HG03439 (cell line): ENCODE measurements around the gene KRT82.

ENCODE experiments used
- ATAC-seq: cut with Tn5 transposase; IDR thresholded peaks from one replicate; pipeline ENCODE4 v1.9.1; 2021; ENCODE audit warnings: mild to moderate bottlenecking, moderate library complexity; ENCODE audit not compliant: unreplicated experiment

KRT82 gene

GRCh38 chr12:52363111-52363679, 42.9 kb downstream of the KRT82 start:
- ATAC-seq: no peak

DNA sequence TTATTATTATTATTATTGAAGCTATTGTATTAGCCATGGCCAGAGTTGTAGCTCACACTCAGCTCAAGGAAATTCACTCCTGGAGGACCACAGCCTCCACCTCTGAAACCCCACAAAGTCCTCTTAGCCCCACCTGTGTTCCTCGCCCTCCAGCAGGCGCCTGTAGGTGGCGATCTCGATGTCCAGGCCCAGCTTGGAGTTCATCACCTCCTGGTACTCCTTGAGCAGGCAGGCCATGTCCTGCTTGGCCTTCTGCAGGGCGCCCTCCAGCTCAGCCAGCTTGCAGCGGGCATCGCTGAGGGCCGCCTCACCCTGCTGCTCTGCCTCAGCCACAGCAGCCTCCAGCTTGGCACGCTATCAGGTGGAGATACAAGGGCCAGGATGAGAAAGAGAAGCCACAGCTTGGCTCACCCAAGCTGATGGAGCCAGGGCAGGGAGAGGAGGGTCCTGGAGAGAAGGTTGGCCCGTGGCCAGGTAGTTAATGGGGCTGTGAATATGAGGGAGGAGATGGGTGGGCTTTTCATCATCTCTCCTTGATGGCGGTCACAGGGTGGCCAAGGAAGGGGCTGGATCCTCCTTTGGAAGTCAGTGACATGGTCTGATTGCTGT, 43.9 kb downstream of the KRT82 start:
- ATAC-seq: no peak

DNA sequence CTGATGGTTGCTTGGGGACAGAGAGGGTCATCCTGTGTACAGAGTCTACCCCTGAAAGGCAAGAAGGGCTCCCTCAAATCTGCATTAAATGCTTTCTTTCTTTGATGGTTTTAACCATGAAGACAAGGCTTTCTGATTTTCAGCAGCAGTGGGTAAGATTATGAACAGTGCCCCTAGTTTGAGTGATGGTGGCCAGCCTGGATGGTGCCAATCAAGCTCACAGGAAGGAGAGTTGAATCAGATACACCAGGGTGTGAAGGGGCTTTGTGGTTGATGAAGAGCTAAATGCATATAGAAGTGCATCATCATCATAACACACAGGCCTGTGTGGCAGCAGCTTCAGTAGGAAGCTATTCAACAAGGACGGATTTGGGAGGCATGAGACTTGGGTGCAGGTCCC, 44.6 kb downstream of the KRT82 start:
- ATAC-seq: no peak

GRCh38 chr12:52360663-52361271, 45.4 kb downstream of the KRT82 start:
- no peak for ATAC-seq

GRCh38 chr12:52360106-52360662, 46.0 kb downstream of the KRT82 start:
- no peak for ATAC-seq

- ATAC-seq: no peak
These were observed 46.5 kb downstream of the KRT82 start for GRCh38 chr12:52359621-52360061.

GRCh38 chr12:52358575-52359350, 47.4 kb downstream of the KRT82 start:
- peak; percentile 83 for ATAC-seq

DNA sequence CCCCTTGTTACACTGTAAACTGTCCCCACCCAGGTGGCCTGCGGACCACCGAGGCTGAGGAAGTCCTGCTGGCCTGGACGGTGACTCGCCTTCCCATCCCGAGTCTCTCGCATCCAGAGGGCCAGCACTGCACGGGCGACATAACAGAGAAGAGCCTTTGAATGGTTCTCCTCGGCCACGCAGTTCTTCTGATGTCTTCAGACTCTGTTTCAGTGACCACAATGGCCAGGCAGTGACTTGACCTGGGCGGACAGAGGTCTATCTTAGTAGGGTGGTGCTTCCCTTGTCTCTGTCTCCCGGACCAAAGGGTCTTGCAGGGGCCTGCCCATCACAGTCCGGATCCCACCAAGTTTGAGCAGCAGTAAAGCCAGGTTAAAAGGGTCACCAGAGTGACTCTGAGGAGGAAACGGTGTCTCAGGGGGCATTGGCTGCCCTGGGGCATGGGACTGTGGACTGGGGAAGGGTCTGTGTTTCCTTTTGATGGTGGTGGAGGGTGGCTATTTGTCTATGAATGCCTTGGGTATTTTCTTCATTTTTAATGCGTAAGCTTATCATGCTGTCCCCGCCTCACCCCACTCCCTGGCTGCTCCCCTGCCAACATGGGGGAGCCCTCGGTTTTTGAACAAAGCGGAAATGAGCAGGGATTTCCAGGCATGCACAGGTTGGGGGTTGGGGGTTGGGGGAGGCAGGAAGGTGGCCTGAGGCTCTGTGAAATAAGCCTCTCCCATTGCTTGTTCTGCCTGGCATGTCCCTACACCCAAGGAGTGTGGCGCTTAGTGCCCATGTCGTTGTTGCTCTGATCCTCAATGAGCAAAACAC, 49.2 kb downstream of the KRT82 start:
- no peak for ATAC-seq

- no peak for ATAC-seq
These were observed 49.9 kb downstream of the KRT82 start for GRCh38 chr12:52356031-52356761.

GRCh38 chr12:52355176-52355575, 51.0 kb downstream of the KRT82 start:
- ATAC-seq: no peak

DNA sequence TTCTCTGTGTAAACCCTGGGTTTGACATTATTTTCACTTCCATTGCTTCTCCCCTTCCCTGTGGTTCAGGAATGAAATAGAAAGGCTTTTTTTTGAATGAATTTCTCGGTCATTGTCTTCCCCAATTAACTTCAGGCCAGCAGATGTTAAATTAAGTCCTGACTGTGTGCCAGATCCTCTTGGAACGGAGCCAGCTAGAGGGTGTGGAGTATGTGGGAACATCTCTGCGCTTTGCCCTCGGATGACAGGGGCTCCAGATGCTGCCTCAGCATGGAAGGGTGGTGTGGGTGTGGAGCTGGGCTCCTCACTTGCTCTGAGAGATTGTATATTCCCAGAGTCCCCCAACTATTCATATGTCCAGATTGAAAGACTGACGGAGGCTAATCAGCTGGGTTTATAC, 51.9 kb downstream of the KRT82 start:
- ATAC-seq: no peak

DNA sequence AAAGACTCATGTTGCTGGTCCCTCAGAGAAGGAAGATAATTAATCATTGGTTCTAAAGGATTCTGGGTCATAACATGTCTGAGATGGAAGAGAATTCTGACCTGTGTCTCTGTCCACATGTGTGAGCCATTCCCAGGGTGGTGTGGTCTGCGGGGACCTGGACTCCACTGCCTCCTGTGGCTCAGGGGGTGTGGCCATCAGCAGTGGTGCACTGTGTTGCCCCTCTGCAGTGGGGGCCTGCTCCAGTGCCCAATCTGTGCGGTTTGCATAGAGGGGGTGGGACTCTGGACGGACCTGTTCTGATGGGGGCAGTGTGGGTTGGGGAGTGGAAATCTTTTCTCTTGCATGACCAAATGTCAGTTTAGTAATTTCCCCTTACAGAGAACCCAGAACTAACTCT, 52.4 kb downstream of the KRT82 start:
- ATAC-seq: no peak

DNA sequence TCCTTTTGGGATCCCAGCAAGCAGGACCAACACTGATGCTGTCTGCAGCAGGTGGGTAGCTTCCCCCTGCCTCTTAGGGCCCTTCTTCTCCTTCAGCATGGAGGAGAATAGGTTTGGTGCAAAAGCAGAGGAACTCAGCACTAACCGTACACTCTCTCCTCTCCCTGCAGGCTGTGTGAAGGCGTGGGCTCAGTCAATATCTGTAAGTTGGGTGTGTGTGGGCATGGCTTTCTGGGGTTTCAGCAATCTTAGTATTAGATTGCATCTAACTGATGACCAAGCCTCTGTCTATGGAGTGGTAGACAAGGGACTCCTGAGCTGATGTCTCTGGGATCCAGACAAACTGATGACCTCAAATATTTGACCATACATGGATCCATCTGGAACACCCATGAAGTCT, 53.2 kb downstream of the KRT82 start:
- no peak for ATAC-seq

- no peak for ATAC-seq
These were observed 54.7 kb downstream of the KRT82 start for GRCh38 chr12:52351196-52352059.

GRCh38 chr12:52350786-52351185, 55.3 kb downstream of the KRT82 start:
- no peak for ATAC-seq

GRCh38 chr12:52350021-52350620, 56.0 kb downstream of the KRT82 start:
- no peak for ATAC-seq

GRCh38 chr12:52349196-52349595, 56.9 kb downstream of the KRT82 start:
- no peak for ATAC-seq
